Peyer's patch (tissue), 4 donors: ENCODE results near the gene SRPK2.

Source experiments
- POLR2A ChIP-seq, 2 donors: fragments of 450-650 bp; IDR thresholded peaks; one replicate each; pipeline ENCODE4 v1.5.1; 2017; ENCODE audit warnings: antibody characterized with exemption in 2 of 2, mild to moderate bottlenecking in 2 of 2, moderate library complexity in 2 of 2
- TF ChIP-seq, protein P1 (sequence below), 6 experiments: fragments of 450-650 bp in 4 of 6; fragments of 200-600 bp in 2 of 6; sonication (generic) in 1 of 6; IDR thresholded peaks; one replicate each; pipeline ENCODE4 v1.5.1; 2017 to 2019; ENCODE audit warnings: antibody characterized with exemption in 6 of 6, mild to moderate bottlenecking in 3 of 6, moderate library complexity in 1 of 6

DNA sequence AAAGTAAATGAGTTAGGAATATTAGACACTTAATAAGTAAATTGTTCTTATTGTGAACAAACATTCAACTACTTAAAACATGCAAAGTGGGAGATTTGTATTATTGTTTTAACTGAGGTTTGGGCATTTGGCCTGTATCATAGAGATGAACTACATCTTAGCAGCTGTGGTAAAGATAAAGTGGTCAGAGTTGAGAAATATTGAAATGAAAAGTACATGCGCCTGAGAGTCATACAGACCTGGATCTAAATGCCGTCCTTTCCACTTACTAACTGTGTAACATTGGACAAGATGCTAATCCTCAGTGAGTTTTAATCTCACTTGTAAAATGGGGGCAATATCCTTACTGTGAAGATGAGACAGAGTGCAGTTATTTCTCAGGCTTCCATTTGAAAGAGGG, 300.3 kb downstream of the SRPK2 start:
- TF ChIP-seq, protein P1, sequence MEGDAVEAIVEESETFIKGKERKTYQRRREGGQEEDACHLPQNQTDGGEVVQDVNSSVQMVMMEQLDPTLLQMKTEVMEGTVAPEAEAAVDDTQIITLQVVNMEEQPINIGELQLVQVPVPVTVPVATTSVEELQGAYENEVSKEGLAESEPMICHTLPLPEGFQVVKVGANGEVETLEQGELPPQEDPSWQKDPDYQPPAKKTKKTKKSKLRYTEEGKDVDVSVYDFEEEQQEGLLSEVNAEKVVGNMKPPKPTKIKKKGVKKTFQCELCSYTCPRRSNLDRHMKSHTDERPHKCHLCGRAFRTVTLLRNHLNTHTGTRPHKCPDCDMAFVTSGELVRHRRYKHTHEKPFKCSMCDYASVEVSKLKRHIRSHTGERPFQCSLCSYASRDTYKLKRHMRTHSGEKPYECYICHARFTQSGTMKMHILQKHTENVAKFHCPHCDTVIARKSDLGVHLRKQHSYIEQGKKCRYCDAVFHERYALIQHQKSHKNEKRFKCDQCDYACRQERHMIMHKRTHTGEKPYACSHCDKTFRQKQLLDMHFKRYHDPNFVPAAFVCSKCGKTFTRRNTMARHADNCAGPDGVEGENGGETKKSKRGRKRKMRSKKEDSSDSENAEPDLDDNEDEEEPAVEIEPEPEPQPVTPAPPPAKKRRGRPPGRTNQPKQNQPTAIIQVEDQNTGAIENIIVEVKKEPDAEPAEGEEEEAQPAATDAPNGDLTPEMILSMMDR (IDR thresholded peaks at IDR 0.05), result no peak
- TF ChIP-seq POLR2A (IDR thresholded peaks at IDR 0.05), result no peak
